ENCODE data around the gene LMOD3.

Gene LMOD3

GRCh38 chr3:69122403-69122802 is at the start of gene LMOD3:
TSS of gene LMOD3 (minus strand) at chr3:69122595. CDS start at chr3:69122386, 209 bp downstream.
- no peak for DNase-seq

- DNase-seq, result no peak
Measured at GRCh38 chr3:69172058-69172457, 49.7 kb upstream of the LMOD3 start.

- no peak for DNase-seq
Measured at GRCh38 chr3:69166446-69166845, 44.1 kb upstream of the LMOD3 start.

- DNase-seq, result no peak
Measured at GRCh38 chr3:69165744-69166143, 43.3 kb upstream of the LMOD3 start.

- no peak for DNase-seq
Measured at GRCh38 chr3:69164296-69164695, 41.9 kb upstream of the LMOD3 start.

- DNase-seq, result no peak
Measured at GRCh38 chr3:69162308-69162980, 40.0 kb upstream of the LMOD3 start.

- peak; percentile 12 for DNase-seq
Measured at GRCh38 chr3:69161587-69162307, 39.4 kb upstream of the LMOD3 start.

GRCh38 chr3:69160525-69160924 is 38.1 kb upstream of the LMOD3 start:
- DNase-seq, result no peak

- no peak for DNase-seq
Measured at GRCh38 chr3:69160107-69160506, 37.7 kb upstream of the LMOD3 start.

- DNase-seq, result no peak
Measured at GRCh38 chr3:69149586-69149985, 27.2 kb upstream of the LMOD3 start.

- DNase-seq, result no peak
Measured at GRCh38 chr3:69145688-69146087, 23.3 kb upstream of the LMOD3 start.

- no peak for DNase-seq
Measured at GRCh38 chr3:69144631-69145245, 22.3 kb upstream of the LMOD3 start.

- DNase-seq, result no peak
Measured at GRCh38 chr3:69143612-69144011, 21.2 kb upstream of the LMOD3 start.

- DNase-seq, result no peak
Measured at GRCh38 chr3:69142797-69143454, 20.5 kb upstream of the LMOD3 start.

- DNase-seq, result no peak
Measured at GRCh38 chr3:69142090-69142489, 19.7 kb upstream of the LMOD3 start.

GRCh38 chr3:69141313-69141712 is 18.9 kb upstream of the LMOD3 start:
- no peak for DNase-seq

- no peak for DNase-seq
Measured at GRCh38 chr3:69137412-69137811, 15.0 kb upstream of the LMOD3 start.

GRCh38 chr3:69137005-69137404 is 14.6 kb upstream of the LMOD3 start:
- DNase-seq, result no peak

- no peak for DNase-seq
Measured at GRCh38 chr3:69130689-69131088, 8.3 kb upstream of the LMOD3 start.

GRCh38 chr3:69129531-69129930 is 7.1 kb upstream of the LMOD3 start:
- no peak for DNase-seq

- no peak for DNase-seq
Measured at GRCh38 chr3:69128509-69128908, 6.1 kb upstream of the LMOD3 start.

GRCh38 chr3:69126999-69127398 is 4.6 kb upstream of the LMOD3 start:
- no peak for DNase-seq

- DNase-seq, result no peak
Measured at GRCh38 chr3:69126216-69126615, 3.8 kb upstream of the LMOD3 start.

GRCh38 chr3:69121950-69122349 is 445 bp downstream of the LMOD3 start:
- DNase-seq, result no peak
